Raji (cell line): Measurements from ENCODE around the gene MKRN1.

Experiments used
- POLR2A ChIP-seq: IDR thresholded peaks from 2 replicates; pipeline ENCODE4 v1.6.1; 2011; ENCODE audit warnings: low read depth, low read length, control low read depth; ENCODE audit not compliant: insufficient read depth

The MKRN1 gene

GRCh38 chr7:140415361-140415760, 63.9 kb downstream of the MKRN1 start:
- no peak for TF ChIP-seq POLR2A

GRCh38 chr7:140404565-140405065, 74.7 kb downstream of the MKRN1 start:
- no peak for TF ChIP-seq POLR2A

GRCh38 chr7:140403878-140404564, 75.3 kb downstream of the MKRN1 start, which contains the start of gene RAB19:
Gene RAB19 (plus strand): TSS chr7:140404058. CDS start chr7:140407647, 3,589 bp downstream.
- TF ChIP-seq POLR2A: no peak
